Measurements from ENCODE around the gene LSM12.

The LSM12 gene

GRCh38 chr17:44071772-44072171, 5.3 kb upstream of the LSM12 start:
- Histone ChIP-seq H3K27me3 (ENCODE audit: low read length) (no peaks in the 10 kb centered on the region), H3K4me2 (ENCODE audit: low read depth, low read length, poor library complexity, severe bottlenecking) (peak overlapping the region; percentile 95), H3K36me3 (ENCODE audit: low read length) (no peaks in the 10 kb centered on the region), H3K79me2 (ENCODE audit: insufficient read depth, low read length) (peaks cover 16% of the 10 kb centered on the region; the same call in 1 of the 2 replicates), H3K9ac (ENCODE audit: low read length) (peak overlapping the region; percentile 81), H3F3A (ENCODE audit: insufficient read depth) (peaks cover 20% of the 10 kb centered on the region), H2AFZ (ENCODE audit: low read depth, low read length, severe bottlenecking) (no peak overlapping the region), H3K27ac (ENCODE audit: low read depth, low read length) (no peak overlapping the region), H3K9me2 (replicated peaks; ENCODE audit: insufficient read depth, low read length) (no peaks in the 10 kb centered on the region), H3K9me3 (ENCODE audit: insufficient read depth, low read length) (no peaks in the 10 kb centered on the region), H3K4me3 (ENCODE audit: insufficient read depth, low read length, poor library complexity, severe bottlenecking) (peak overlapping the region; percentile 74), H4K20me1 (ENCODE audit: low read depth, low read length) (no peaks in the 10 kb centered on the region)
- TF ChIP-seq CTCF (IDR thresholded peaks at IDR 0.05; ENCODE audit: insufficient read depth, low read length, poor library complexity, severe bottlenecking), result no peak
- no peak for TF ChIP-seq EZH2phosphoT487 (conservative IDR thresholded peaks at IDR 0.05; ENCODE audit: low read length)

- H3K9me2 ChIP-seq (replicated peaks; ENCODE audit: insufficient read depth, low read length), result no peaks in the 10 kb centered on the region
- H3K27me3 ChIP-seq (ENCODE audit: low read length), result no peaks in the 10 kb centered on the region
- no peaks in the 10 kb centered on the region for H3K9me3 ChIP-seq (ENCODE audit: insufficient read depth, low read length)
- no peaks in the 10 kb centered on the region for H3K36me3 ChIP-seq (ENCODE audit: low read length)
- no peaks in the 10 kb centered on the region for H4K20me1 ChIP-seq (ENCODE audit: low read depth, low read length)
- peak overlapping the region; percentile 95 for H3K4me2 ChIP-seq (ENCODE audit: low read depth, low read length, poor library complexity, severe bottlenecking)
- peak overlapping the region; percentile 63 for H3K27ac ChIP-seq (ENCODE audit: low read depth, low read length)
- peak overlapping the region; percentile 81 for H3K9ac ChIP-seq (ENCODE audit: low read length)
- H2AFZ ChIP-seq (ENCODE audit: low read depth, low read length, severe bottlenecking), result peak overlapping the region; percentile 89
- peaks cover 19% of the 10 kb centered on the region for H3K79me2 ChIP-seq (ENCODE audit: insufficient read depth, low read length)
- H3F3A ChIP-seq (ENCODE audit: insufficient read depth), result peaks cover 20% of the 10 kb centered on the region
- H3K4me3 ChIP-seq (ENCODE audit: insufficient read depth, low read length, poor library complexity, severe bottlenecking), result peak overlapping the region; percentile 74
- TF ChIP-seq EZH2phosphoT487 (conservative IDR thresholded peaks at IDR 0.05; ENCODE audit: low read length) (no peak), CTCF (IDR thresholded peaks at IDR 0.05; ENCODE audit: insufficient read depth, low read length, poor library complexity, severe bottlenecking) (no peak)
Observed at GRCh38 chr17:44071198-44071520, 4.7 kb upstream of the LSM12 start.

GRCh38 chr17:44070455-44071197, 4.2 kb upstream of the LSM12 start, which contains the start of gene G6PC3:
Gene G6PC3, plus strand, starts transcription at chr17:44070735. Its CDS starts 231 bp downstream, at chr17:44070966.
- Histone ChIP-seq H3K27ac (ENCODE audit: low read depth, low read length) (peak within 1 kb of the TSS; percentile 63), H3K27me3 (ENCODE audit: low read length) (no peaks in the 10 kb centered on the region), H3K9ac (ENCODE audit: low read length) (peak within 1 kb of the TSS; percentile 81), H3K4me2 (ENCODE audit: low read depth, low read length, poor library complexity, severe bottlenecking) (peak within 1 kb of the TSS; percentile 95), H2AFZ (ENCODE audit: low read depth, low read length, severe bottlenecking) (peak within 1 kb of the TSS; percentile 89), H3K79me2 (ENCODE audit: insufficient read depth, low read length) (peaks cover 24% of the 10 kb centered on the region), H3K4me3 (ENCODE audit: insufficient read depth, low read length, poor library complexity, severe bottlenecking) (peak within 1 kb of the TSS; percentile 74), H4K20me1 (ENCODE audit: low read depth, low read length) (no peaks in the 10 kb centered on the region), H3K9me3 (ENCODE audit: insufficient read depth, low read length) (no peaks in the 10 kb centered on the region), H3F3A (ENCODE audit: insufficient read depth) (peaks cover 20% of the 10 kb centered on the region), H3K9me2 (replicated peaks; ENCODE audit: insufficient read depth, low read length) (no peaks in the 10 kb centered on the region), H3K36me3 (ENCODE audit: low read length) (no peaks in the 10 kb centered on the region)
- TF ChIP-seq CTCF (IDR thresholded peaks at IDR 0.05; ENCODE audit: insufficient read depth, low read length, poor library complexity, severe bottlenecking), result no peak
- no peak for TF ChIP-seq EZH2phosphoT487 (conservative IDR thresholded peaks at IDR 0.05; ENCODE audit: low read length)

All from SU-DHL-6 (cell line).